HG02623 (cell line): ENCODE results near the gene CAND1.
A peak's percentile ranks its signal among the peaks of the same experiment; 100 is the strongest.

Source experiments
- ATAC-seq: cut with Tn5 transposase; IDR thresholded peaks from one replicate; pipeline ENCODE4 v1.9.1; 2021; ENCODE audit warnings: moderate library complexity; ENCODE audit not compliant: unreplicated experiment

The CAND1 gene

DNA sequence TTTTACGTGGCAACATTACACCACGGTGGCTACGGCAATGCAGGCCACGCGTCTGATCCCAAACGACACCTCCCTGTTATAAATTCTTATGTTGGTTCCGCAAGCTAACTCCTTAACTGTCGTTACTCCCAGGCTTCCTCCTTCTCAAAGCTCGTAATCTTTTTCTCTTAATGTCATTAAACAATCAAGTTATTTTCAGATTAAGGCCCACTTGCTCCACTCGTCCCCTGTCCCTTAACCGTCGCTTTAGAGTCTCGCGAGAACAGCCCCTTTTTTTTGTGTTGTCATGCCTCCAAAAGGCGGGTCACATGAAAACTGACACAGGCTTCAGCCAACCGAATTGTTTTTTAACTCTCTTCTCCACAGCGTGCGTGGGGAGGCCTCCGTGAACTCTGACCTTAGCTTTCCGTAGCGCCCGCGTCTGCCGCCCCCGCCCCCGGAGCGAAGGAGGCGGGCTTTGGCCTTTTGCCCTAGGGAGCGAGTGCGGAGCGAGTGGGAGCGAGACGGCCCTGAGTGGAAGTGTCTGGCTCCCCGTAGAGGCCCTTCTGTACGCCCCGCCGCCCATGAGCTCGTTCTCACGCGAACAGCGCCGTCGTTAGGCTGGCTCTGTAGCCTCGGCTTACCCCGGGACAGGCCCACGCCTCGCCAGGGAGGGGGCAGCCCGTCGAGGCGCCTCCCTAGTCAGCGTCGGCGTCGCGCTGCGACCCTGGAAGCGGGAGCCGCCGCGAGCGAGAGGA lies at the start of gene CAND1:
Gene CAND1, plus strand, starts transcription at position 463 of the 737 bp plus-strand sequence. CDS start 360 bp downstream, outside the sequence.
- ATAC-seq = peak; percentile 73

DNA sequence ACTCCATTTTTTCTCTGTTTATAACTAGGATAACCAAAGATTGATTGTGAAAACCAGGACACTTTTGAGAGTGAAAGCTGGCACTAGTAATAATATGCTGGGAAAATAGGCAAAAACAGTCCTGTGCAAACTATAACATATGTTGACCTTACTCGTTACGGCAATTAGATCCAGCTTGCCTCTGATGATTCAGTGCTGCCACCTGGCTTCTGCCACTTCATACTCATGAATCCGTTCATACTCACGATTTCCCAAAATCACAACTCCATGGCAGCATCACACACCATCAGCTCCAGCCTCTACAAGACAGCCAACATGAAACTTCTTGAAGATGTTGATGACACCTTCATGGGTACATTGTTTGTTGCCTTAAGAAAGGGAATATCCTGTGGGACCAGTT lies 49.1 kb upstream of the CAND1 start:
- ATAC-seq = no peak

DNA sequence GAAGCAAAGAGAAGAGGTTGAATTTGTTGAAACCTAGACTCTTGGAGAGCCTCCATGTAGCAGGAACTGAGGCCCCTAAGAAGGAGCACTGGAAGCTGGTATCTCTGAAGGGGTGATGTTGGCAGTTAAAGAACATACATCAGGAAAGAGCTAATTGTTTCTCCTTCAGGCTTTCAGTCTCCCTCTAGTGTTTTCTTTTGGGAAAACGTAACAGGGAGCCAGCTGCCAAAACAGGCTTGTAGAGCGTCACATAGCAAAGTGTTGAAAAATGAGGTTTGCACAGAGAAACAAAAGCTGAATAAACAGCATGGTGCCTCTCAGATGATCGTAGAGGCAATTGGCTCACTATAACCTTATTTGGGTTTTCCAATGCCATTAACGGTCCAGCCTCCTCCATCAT lies 46.9 kb upstream of the CAND1 start:
- ATAC-seq = no peak

DNA sequence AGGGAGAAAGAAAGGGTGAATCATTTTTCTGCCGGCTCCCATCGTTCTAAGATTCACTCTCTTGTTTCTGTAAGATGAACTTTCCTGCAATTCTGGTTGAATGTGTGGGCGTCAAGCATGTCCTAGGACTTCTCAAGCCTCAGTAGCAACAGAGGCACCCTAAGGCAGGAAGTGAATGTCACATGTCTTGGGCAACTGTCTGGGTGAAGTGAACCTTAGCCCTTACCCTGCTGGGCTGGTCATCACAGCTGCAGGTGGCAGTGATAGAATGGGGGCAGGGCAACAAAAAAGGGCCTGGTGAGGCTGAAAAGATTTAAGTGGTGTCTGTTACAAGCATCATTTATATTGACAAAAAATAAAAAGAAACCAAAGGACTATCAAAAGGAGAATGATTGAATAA lies 45.9 kb upstream of the CAND1 start:
- ATAC-seq = no peak

DNA sequence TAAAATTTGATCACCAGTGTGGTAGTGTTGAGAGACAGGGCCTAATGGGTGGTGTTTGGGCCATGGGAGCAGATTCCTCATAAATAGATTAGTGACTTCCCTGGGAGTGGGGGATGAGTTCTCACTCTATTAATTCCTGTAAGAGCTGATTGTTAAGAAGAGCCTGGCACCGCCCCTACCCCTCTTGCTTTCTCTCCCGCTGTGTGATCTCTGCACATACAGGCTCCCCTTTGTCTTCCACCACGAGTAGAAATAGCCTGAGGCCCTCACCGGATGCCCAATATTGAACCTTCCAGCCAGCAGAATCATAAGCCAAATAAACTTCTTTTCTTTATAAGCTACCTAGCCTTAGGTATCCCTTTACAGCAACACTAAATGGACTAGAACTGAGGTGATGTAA lies 31.9 kb upstream of the CAND1 start:
- ATAC-seq = no peak

DNA sequence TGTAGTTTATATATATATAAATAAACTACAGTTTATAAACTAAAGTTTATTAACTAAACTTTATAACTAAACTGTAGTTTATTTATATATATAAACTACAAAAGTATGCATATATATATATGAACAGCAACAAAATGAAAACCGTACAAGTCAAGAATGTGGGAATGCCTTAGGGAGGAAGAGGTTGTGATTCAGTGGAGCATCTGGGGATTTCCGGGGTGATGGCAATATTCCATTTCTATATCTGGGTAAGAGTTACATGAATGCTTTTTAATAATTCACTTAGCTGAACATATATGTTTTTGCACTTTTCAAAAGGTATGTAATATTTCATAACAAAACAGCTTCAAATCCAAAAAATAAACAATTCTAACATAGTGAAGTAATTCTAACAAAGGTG lies 30.1 kb upstream of the CAND1 start:
- ATAC-seq = no peak

DNA sequence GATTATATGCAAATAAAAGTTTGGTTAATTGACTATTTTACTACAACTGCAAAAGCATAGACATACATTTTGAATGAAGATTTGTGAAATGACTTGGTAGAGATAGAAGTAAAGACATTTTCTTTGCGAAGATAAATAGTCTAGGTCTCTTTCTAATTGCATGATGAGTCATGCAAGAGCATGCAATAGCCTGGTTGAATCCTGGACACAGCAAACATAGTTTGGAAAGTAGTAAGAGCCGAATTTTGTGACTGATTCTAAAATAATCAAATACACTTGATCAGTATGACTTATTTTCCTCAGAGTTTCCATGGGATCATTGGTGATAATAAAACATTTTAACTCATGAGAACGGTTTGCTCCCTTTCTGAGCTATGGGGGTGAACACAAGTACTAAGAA lies 27.7 kb upstream of the CAND1 start:
- ATAC-seq = no peak

DNA sequence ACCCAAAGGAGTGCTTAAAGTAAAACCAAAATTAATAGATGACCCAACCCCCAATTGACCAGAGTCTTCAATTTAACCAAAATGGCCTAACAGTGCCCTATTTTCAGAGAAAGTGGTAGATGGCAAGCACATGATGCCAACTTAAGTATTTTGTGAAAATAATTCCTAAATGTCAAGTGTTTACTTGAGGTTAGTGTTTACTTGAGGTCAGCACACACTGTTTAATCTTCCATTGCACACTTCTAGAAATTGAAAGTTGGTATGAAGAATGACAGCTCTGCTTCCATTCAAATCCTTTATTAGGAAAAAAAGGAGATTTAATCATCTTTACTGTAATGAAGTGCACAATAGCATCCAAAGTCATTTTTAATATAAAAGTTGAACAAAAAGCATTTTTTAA lies 25.9 kb upstream of the CAND1 start:
- ATAC-seq = no peak

DNA sequence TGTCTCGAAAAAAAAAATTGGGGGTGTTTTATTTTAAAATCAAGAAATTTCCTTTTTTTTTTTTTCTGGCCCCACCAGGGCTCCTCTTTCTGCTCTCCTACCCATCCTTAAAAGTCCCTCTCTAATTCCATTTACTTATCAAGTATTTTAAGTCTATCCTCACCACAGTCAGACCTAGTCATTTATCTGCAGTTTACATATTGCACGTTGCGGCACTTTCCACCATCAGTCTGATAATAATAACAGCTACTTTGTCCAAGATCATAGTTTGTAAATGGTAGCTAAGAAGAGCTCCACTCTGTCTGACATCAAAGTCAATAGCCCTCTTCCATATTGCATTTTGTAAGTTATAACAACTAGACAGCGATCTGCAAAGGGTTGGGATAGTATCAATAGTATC lies 23.6 kb upstream of the CAND1 start:
- ATAC-seq = no peak

DNA sequence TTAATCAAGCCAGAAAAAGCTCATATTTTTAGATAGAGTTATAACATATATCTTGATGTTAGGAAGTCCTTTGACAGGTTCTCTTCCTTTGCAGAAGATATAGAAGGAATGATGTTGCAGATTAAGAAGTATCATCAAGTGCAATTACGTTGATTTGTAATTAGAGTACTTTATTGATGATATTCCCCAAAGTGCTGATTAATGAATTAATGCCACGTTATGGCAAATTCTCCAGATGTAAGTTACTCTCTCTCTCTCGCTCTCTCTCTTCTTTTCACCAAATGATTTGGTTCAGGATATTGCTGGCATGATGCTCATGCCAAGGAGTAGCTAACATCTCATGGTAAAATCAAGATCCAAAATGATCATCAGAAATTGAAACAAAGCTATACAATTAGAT lies 18.1 kb upstream of the CAND1 start:
- no peak for ATAC-seq

DNA sequence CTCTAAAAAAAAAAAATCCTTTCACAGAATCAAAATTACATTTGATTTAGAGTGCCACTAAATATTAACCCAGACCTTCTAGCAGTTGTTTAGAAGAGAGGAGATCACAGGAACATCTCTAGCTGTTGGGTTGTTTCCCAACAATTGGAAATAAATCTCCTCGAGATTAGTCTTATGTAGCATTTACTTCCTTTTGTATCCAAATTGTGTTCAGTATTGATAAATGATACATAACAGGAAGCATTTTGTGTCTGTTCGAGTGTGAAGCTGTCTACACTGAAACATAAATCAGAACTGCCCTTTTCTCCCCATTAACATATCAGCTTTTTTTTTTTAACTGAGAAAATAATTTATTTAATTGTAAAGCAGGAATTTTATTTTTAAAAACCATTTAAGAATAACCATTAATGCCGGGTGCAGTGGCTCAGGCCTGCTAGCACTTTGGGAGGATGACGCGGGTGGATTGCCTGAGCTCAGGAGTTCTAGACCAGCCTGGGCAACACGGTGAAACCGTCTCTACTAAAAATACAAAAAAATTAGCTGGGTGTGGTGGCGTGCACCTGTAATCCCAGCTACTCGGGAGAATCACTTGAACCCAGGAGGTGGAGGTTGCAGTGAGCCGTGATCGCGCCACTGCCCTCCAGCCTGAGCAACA lies 14.7 kb upstream of the CAND1 start:
- no peak for ATAC-seq

DNA sequence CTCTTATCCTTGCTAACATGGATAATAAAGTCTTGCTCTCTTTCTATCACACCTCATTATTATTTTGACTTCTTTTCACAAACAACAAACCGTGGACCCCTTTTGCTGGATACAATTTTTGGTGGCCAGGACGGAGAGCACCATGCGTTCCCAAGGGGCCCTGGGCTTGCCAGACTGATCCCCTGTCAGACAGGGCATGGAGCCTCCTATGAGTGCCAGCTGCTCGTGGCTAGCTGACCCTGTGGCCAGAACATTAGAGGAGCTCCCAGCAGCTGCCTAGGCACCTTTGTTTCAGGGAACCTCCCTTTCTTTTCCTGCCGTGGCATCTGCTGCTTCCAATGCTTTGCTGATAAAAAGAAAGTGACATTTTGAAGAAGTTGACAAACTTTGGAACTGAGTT lies 12.5 kb upstream of the CAND1 start:
- ATAC-seq = no peak

DNA sequence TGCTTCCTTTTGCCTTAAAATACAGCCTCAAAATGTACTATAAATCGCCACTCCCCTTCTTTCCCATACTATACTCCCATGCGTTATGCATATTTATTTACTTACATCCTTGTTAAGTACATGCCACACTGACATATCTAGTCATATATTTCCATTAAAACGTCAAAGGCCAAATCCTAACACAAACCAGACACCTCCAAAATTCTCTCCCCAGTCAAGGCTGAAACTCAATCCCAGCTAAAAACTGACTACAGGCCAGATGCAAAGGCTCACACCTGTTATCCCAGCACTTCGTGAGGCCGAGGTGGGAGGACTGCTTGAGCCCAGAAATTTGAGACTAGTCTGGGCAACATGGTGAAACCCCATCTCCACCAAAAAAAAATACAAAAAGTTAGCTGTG lies 5.7 kb upstream of the CAND1 start:
- no peak for ATAC-seq

DNA sequence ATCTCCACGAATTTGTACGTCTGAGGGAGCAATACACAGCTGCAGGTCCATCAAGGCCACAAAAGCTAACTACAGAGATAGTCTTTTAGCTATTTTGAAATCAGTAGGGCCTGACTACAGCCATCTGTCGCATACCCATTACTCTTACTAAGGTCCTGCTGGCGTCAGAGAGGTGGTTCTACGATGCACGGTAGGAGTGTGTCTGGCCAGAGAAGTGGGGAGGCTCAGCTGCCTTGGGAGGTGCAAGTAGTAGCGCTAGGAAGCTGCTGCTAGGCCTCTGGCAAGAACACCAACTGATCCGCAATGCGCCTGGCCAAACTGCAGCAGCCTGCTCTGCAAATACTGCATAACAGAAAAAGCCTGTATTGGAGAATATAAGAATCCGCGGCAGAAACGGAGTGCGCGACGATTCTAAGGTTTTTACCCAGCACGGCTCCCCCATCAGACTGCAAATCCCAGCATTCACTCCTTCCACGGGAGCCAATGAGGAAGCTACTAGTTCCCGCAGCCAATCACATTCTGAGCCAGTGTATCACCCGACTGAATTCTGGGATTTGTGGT lies 743 bp upstream of the CAND1 start:
- peak; percentile 73 for ATAC-seq

DNA sequence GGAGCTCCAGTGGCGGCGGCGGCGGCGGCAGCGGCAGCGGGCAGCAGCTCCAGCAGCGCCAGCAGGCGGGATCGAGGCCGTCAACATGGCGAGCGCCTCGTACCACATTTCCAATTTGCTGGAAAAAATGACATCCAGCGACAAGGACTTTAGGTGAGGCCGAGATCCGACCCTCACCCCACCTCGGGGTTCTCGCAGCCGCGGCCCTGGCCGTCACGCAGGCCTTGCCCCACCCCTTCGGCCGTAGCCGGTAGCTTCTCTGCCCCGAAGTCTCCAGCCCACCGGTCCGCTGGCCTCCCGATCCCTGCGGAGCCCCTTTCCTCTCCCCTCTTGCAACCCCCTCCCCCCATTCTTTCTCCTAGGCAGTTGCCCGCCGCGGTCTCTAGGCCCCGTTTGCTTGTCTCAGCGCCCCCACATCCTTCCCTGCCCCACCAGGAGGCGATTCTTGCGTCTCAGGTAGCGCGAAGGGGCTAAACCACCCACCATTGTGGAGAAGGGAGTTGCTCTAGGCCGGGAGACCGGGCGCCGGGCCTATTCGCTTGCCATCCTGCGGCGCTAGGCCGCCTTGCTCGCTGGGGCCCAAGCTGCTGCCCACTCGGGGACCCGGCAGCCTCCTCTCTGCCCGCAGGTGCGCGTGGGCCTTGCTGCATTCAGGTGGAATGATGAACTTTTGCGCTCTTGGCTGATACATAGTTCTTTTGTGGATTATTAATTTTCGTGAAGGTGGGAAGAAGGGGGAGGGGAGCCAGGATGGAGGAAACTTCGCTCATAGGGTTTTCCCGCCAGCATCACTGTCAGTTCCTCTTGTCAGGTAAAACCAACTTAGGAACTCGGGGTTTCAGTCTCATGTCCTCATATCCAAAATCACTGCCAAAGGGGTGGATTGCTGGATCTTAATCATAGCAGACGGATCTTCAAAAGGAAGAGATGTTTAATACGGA lies 745 bp downstream of the CAND1 start:
- ATAC-seq = peak; percentile 5

DNA sequence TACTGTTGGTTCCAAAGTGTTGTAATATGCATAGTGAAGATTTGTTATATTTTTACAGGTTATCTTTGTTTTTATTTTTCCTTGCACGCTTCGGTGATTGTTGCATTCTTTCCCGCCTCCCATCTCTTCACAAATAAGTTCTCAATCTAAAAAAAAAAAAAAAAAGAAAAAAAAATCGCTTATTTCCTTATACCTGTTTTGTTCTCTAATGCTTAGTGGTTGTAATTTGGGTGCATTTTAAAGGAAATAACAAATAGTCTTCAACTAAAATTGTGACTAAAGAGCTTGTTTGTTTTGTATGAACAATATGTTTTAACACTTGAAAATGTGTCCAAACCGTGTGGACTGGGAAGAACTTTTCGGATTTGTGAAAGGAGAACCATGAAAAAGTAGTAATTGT lies 1.5 kb downstream of the CAND1 start:
- ATAC-seq = no peak

DNA sequence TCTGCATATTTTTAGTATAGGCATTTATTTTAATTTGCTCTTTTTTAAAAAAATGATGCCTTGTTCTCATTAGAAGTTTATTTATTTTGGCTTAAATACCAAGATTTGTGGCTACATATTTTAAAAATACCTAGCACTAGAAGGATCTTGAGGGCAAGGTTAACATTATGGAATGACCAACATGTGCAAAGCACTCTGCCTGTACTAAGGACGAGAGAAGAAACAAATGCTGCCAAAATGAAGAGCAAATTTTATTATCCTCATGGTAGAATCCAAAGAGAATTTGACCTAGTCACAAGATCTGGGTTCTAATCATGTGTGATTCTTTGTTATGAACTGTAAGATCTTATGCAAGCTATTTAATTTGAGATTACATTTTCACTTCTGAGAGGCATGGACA lies 2.8 kb downstream of the CAND1 start:
- ATAC-seq = no peak

DNA sequence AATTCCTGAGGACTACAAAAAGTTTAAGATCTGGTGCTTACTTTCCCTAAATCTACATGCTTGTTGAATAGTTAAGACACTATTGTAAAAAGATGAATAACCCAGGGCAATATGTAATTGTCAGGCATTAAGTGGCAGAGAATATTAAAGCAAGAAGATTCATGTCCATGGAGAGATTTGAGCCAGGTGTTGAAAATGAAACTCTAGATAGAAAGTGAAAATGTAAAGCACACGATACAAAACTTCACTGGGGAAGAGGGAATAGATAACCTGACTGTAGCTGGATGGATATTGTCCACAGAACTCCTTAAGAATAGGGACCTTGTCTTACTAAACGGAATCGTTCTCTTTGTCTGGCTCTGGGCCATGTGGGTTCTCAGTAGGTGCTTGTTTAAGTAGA lies 5.0 kb downstream of the CAND1 start:
- no peak for ATAC-seq

DNA sequence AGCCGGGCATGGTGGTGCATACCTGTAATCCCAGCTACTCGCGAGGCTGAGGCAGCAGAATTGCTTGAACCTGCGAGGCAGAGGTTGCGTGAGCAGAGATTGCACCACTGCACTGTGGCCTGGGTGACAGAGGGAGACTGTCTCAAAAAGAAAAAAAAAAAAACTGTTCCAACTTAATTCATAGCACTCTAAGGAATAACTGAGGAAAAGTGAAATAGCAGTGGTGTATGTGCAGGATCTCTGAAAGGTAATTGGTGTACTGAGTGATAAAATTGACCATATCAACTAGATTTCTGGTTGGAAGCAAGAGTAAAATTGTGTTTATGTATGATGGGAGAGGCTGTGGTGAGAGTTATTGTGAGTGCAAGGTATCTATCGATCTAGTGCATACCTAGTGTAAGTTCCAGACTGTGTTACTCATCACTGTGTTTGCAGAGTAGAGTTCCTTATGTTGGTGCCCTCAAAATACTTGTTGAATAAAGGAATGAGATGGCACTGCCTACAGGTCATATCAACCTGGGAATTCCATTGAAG lies 6.3 kb downstream of the CAND1 start:
- ATAC-seq = no peak

DNA sequence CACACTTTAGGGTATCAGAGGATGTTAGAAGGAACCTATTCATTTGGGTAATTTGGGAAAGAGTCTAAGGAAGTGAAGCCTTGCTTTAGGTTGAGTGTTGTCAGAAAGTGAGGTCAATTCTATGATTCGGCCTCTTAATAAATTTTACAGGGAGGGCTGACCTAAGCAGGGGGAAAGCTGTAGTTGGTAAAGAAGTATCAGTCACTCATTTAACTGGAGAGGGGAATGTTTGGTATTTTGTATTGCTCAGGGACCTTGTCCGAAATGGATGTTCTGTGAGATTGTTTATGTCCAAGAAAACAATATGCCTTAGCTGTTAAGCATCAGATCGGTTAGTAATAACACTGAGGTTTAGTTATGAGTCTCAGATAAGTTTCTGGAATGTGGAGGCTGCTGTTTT lies 7.3 kb downstream of the CAND1 start:
- ATAC-seq = no peak

DNA sequence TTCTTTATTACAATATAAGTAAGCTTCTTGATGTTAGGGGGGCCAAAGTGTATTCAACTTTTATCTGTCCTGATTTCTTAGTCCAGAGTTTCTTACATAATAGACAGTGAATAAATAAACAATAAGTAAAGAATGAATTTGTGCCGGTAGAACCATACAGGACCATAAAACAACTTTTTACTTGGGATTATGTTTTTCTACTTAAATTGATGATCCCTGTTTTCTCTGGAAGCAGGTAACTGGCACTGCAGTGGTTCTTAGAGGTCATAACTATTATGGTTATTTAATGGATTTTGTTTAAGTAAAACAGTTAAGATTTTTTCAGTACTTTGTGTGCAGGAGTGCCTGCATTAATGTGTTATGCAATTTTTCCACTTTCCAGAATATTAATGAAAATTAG lies 10.5 kb downstream of the CAND1 start:
- no peak for ATAC-seq
